NCI-H2171 (cell line): Measurements from ENCODE around the gene TCF4.
A peak's percentile ranks its signal among the peaks of the same experiment; 100 is the strongest.

Experiments used
- DNase-seq: peaks from one replicate; lab custom pipeline; 2025; lab: John Stamatoyannopoulos, UW

Gene TCF4

GRCh38 chr18:55232506-55232905 lies 355.5 kb downstream of the TCF4 start:
- DNase-seq: no peak

- DNase-seq: no peak
Observed at GRCh38 chr18:55229682-55230081, 358.3 kb downstream of the TCF4 start.

GRCh38 chr18:55228707-55229106 lies 359.3 kb downstream of the TCF4 start:
- DNase-seq: no peak

DNA sequence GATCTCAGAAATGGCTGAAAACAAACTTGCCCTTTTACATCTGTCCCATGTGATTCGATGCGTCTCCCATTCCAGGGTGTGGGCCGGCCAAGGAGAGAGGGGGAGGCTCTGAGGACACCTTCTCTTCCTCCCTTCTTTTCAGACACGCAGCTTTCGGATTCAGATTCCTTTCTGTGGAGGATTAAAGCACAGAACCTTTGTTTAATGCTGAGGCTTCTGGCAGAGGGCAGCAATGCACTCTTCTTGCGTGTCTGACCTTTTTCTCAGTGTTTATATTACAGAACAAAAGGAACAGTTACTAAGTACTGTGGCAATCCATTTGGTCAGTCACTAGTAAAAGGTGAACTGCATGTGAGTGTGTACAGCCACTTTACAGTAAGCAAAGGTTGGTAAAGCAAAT lies 359.8 kb downstream of the TCF4 start:
- no peak for DNase-seq

DNA sequence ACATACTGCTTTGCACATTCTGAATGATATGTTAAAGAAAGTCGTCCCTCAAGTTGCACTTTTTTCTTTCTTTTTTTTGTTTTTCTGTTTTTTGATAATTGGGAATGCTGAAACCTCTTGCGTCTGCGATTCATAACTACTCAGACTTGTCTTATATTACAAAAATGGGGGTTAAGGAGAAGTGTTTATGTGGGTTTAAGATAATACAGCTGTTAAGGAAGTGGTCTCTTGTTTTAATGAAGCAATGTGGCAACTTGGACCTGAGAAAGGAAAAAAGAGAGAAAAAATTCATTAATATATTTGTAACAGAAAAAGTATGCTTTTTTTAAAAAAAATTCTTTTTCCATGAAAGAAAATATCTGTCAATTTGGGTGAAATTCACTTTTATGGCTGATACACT lies 360.2 kb downstream of the TCF4 start:
- no peak for DNase-seq

DNA sequence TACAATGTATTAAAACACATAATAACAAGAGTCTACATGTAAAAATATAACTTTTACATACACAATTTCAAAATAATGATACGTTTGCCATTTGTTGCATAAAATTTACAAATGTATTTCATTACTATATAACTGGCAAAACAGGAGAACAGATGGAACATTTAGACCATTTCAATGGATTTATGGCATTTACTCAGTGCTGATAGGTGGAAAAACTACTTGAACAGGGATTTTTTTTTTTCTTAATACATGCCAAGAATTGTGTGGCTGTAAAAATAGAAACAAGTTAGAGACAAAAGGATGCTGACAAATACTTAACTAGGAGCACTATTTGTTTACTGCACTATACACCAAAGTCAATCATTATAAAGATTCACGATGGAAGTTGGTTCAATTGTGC lies 361.9 kb downstream of the TCF4 start:
- DNase-seq: peak; percentile 10

DNA sequence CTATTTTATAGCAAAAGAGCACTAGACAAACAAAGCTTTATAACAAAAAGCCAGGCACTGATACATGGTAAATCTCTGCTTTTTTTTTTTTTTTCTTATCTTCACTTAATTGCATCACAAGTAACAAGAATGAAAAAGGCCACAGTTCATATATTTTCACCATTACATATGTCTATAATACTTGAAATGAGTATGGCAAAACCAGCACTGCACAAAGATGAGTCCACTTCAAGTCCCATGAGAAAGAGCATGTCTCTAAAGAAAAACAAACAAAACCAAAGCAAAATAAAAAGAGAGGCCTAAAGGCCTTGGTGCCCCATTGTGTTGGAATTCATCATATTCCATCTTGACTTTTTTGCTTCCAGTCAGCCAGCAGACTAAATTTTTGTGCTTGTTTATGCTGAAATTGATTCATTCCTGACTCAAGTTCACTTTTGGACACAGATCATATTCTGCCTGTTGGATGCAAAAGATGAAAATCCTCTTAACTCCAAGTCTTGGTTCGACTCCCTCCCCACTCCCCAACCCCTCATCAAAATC lies 363.8 kb downstream of the TCF4 start:
- no peak for DNase-seq

GRCh38 chr18:55221622-55222021 lies 366.4 kb downstream of the TCF4 start:
- no peak for DNase-seq

DNA sequence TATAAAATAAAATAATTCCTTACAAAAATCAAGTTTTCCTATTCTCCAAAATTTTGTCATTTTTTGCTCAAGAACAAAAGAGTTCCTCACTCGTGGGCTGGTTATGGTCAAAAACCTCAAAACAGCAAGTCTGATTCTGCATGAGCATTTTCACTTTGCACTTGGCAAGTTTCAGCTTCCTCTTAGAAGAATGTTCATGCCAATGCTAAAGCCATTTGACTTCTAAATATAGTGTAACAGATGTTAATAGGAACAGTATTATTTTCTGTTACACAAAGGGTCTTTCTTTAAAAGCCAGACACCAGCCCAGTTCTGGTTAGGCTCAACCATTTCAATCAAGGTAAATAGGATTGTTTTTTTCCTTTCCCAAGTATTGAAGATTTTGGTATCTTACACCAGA lies 367.5 kb downstream of the TCF4 start:
- no peak for DNase-seq

- DNase-seq: no peak
Observed at GRCh38 chr18:55219823-55220222, 368.2 kb downstream of the TCF4 start.

DNA sequence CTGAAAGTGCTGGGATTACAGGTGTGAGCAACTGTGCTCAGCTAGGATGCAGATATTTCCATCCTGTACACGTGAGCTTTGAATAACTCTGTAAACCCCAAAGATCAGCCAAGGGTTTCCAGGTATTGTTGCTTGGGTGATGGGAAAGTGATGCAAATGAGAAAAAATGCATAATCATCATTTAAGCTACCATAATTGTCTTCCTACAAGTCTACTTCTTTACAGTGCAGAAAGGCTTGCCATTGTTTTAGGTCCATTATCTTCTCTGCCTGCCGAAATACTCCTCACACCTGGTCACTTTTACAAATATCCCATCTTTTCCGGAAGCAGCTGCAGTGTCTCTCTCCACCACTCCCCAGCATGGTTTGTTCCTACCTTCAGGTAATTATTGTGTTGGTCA lies 368.9 kb downstream of the TCF4 start:
- no peak for DNase-seq

DNA sequence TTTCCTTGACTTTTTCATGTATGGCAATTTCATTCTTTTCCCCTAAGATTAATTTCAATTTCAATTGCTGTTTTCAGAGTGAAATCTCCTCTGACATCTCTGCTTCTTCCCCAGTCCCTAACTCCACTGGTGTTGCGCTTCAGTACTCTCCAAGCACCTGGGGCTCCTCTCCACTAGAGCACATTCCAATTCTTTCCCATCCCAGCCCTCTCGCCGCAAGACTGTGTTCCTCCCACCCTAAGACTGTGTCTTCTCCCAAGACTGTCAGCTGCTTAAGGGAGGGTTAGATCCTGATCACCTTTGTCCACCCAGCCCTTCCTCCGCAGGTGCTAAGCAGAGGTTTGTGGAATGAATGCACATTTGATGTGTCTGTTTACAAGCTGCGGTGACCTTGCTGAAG lies 373.0 kb downstream of the TCF4 start:
- DNase-seq: no peak

DNA sequence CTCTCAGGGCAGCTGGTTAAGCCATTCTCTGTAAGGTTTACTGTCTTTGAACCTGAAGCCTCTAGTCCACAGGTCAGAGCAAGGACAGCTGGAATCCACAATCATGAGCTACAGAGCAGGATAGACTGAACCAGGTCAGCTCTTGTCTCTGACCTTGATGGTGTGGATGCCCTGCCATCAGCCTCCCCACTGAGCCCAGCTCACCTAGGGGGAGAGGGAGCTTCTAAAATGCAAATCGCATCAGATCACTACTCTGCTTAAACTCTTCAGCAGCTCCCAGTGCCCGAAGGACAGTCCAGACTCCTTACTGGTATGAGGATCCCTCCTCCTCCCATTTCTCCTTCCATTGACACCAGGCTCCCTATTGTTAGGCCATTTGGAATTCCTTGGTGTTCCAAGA lies 373.5 kb downstream of the TCF4 start:
- DNase-seq: no peak

GRCh38 chr18:55213586-55213985 lies 374.4 kb downstream of the TCF4 start:
- no peak for DNase-seq

GRCh38 chr18:55206927-55207326 lies 381.1 kb downstream of the TCF4 start:
- DNase-seq: no peak

DNA sequence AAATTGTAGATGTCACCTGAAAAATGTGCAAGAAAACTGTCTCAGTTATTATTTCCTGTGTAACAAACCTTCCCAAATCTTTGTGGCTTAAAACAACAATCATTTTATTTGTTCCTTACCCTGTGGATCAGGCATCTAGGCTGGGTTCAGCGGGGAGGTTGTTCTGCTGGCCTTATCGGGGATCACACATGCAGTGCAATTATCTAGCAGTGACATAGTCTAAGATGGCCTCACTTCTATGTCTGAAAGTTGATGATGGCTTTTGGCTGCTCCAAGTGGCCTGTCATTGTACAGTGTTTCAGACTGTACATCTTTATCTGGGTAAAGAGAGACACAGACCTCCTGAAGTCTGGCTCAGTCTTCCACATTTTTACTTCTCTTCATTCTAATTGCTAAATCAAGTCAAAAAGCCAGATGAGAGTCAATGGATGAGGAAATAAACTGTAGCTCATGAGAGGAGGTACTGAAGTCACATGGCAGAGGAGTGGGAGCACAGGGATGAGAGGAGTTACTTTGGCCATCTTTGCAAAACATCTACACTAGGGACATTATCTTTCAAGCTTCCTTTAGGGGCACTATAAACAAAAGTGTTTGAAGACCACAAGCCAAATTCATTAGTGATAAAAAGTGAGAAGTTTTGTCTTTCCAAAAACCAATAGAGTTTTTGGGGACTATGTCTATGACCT lies 385.6 kb downstream of the TCF4 start:
- DNase-seq: no peak

DNA sequence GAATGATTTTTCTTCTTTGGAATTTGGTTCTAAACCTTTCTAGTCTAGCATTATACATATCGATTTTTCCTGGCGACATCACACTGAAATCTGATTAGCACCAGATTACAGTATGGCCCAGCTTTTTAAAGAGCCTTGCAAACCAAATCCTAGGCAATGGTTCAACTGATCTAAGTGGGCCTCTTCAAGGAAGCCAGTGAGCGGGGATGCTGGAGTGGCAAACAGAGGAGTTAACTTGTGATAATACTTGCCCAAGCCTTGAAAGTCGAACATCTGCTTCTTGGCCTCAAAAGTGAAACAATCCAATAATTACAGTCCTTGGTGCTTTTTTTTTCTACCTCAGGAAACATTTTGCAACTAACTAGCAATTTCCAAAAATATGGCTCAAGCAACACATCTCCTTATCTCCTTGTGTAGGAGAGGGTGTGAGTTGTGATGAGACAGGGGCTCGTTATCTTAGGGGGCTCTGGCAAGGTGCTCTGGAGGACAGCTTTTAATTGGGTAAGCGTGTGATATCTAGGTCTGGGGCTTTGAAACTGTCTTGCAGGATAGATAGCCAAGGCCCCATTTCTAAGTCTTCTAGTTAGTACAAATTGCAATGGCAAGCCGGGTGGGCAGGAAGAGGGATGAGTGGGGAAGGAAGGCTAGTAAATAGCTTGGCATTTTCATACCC lies 388.6 kb downstream of the TCF4 start:
- DNase-seq: no peak

DNA sequence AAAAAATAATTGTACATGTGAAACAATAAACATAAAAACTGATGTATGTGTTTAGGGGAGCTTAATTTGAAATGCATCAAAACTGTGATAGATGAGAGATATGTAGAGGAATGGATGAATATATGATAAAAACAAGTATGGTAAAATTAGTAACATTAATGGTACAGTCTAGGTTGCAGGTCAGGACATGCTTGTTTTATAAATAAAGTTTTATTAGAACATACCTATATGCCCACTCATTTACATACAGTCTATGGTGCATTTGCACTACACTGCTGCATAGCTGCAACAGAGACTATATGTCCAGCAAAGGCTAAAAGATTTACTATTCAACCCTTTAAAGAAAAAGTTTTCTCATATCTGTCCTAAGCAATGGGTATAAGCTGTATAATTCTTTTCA lies 392.1 kb downstream of the TCF4 start:
- DNase-seq: no peak

- peak; percentile 31 for DNase-seq
Observed at GRCh38 chr18:55189972-55190371, 398.0 kb downstream of the TCF4 start.

- no peak for DNase-seq
Observed at GRCh38 chr18:55186588-55186987, 401.4 kb downstream of the TCF4 start.

GRCh38 chr18:55185391-55185790 lies 402.6 kb downstream of the TCF4 start:
- DNase-seq: no peak

- no peak for DNase-seq
Observed at GRCh38 chr18:55179835-55180234, 408.2 kb downstream of the TCF4 start.

DNA sequence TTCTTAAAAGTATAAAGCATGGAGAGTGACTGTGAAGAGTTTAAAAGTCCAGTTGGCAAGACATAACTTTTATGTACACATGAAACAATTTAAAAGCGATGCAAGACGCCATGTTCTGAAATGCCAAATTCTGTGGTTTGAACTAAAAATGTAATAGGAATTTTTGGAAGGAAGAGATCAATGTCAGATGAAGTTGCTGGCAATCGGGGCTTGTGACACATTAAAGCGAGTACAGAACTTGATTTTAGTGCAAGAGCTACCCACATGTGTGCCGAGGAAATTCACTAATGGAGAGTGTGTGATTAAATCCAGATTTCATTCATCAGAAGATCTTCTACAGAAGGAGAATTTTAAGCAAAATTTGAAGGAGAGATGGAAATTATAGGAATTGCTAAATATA lies 408.6 kb downstream of the TCF4 start:
- no peak for DNase-seq

DNA sequence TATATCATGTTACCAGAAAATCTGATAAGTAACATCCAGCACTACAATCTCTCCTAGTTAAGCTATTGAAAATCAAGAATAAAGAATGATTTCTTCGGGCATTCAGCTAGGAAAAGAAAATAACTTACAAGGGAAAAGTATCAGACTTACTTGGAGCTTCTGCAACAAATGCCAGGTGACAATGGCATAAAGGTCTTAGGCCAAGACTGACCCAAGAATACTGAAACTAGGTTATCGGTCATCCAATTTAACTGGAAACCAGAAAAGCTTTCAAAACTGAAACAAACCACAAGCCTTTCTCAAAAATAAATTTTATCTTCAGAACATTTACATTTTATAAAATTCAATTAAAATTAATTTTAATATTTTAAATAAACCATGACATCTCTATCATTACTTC lies 414.7 kb downstream of the TCF4 start:
- DNase-seq: no peak
